Measurements from ENCODE around the gene THAP4.

THAP4 gene

GRCh38 chr2:241564596-241565410, 72.2 kb downstream of the THAP4 start:
- DNase-seq (ENCODE audit: low read depth, low spot score), result no peak

DNA sequence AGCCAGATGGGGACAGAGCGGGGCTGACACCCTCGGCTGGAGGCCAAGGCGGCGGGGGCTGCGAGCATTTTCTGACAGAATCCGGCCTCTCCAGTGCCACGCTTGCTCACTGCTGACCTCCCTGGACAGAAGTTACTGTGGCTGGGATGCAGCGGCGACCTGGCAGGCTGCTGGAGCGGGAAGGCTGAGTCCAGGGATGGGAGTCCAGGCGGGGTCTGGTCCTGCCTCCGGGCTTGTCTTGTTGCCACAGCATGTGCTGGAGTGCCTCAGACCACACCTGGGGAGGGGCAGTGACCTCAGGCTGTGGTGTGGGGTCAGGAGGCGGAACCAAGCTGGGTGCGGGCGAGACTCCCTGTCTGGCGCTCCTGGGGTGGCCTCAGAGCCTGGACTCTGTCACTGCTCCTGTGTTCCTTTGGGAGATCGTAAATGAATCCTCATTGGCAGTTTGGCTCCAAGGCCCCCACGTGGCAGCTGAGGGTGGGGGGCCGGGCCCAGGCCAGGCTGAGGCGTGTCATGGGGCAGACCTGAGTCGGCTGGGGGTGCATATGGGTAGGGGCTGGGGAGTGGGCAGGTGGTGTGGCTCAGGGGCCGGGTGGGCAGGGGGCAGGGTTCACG, 72.9 kb downstream of the THAP4 start:
- DNase-seq (ENCODE audit: low read depth, low spot score), result no peak

DNA sequence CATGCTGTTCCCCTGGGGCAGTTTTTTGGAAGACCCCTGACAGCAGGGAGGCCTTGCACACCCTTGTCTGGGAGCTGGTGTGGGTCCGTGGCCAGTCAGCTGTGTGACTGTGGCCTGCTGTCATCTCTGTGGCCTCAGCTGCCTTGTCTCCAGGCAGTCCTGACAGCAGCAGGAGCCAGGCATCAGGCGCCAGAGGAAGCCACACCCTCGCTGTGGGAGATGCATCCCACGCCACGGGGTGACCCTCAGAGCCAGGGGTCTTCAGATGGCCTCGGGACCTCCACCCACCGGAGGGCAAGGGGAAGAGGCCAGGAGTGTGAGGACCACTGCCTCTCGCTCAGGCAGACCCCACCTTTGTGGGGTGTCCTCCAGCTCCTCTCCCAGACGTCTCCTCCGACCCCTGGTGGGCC, 73.4 kb downstream of the THAP4 start:
- no peak for DNase-seq (ENCODE audit: low read depth, low spot score)

DNA sequence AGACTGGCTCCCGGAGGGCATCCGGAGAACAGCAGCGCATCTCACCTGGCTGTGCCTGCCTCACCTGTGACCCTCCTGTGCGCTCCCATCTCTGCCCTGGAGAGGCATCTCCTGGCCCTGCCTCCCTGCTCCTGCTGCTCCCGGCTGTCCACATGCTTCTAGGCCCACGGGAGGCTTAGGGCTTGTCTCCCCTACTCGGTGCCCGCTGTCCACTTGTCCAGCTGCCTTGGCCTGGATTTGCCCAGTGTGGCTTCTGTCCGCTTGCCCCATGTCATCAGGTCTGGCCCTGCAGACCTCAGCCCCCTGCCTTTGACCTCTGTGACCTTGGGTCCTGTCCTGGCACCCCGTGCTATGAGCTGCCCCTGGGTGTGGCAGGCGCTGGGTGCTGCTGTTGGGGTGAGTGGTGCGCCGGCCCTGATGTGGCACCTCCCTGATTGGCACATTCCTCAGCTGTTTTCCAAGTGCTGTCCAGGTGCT, 73.9 kb downstream of the THAP4 start:
- DNase-seq (ENCODE audit: low read depth, low spot score), result no peak

GRCh38 chr2:241562269-241562891, 74.6 kb downstream of the THAP4 start:
- DNase-seq (ENCODE audit: low read depth, low spot score), result no peak

GRCh38 chr2:241561832-241562231, 75.1 kb downstream of the THAP4 start:
- no peak for DNase-seq (ENCODE audit: low read depth, low spot score)

DNA sequence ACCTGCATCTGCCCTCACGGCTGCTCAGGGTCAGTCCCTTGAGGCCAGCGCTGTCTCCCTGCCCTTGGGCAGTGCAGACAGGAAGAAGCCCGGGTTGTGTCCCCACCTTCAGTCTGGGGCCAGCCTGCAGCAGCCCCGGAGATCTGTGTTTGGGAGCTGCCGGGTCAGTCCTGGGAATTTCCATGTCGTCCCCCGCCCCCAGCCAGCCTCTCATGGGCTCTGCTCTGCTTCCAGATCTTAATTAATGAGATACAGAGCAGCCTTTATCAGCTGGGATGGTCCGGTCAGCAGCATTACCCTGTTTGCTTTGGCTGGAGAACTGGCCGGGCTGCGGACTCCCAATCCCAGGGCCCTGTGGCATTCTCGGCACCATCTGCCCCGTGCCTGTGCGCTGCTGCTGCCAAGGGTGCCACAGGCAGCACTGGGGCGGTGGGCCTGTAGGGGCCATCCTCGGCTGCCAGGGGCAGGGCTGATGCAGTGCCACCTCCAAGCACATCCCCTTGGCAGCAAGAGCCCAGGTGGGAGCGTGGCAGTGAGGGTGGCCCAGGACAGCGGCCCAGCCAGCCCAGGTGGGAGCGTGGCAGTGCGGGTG, 76.0 kb downstream of the THAP4 start:
- no peak for DNase-seq (ENCODE audit: low read depth, low spot score)

DNA sequence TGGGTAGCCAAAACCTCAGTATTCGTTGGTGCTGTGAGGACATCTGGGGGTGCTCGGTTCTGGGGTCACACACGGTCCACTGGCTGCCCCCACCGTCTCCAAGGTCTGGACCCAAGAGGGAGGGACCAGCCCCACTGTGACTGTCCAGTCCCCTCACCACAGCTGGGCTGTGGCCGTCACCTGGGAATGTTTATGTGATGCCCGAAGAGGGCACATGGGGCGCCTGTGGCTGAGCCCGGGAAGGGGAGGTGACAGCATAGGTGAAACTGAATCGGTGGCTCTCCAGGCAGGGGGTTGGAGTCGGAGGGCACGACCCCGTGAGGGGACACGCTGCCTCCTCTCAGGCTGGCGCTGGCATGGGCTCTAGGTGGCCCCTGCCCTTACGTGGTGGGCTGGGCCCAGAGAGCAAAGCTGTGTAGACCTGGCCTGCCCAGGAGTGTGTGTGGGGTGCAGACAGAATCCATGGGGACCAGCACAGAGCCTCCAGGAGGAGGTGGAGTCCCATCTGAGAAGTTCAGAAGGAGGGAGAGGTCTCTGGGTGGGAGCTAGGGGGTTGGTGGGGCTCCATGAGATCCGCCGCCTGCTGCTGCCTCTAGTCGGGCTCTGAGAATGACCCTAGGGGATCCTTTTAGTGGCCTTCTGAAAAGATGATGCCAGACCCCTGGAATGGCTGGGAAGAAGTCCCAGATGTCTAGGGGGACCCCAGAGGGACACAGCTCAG, 76.6 kb downstream of the THAP4 start:
- DNase-seq (ENCODE audit: low read depth, low spot score), result no peak

- no peak for DNase-seq (ENCODE audit: low read depth, low spot score)
These were observed 77.4 kb downstream of the THAP4 start for GRCh38 chr2:241559323-241560161.

DNA sequence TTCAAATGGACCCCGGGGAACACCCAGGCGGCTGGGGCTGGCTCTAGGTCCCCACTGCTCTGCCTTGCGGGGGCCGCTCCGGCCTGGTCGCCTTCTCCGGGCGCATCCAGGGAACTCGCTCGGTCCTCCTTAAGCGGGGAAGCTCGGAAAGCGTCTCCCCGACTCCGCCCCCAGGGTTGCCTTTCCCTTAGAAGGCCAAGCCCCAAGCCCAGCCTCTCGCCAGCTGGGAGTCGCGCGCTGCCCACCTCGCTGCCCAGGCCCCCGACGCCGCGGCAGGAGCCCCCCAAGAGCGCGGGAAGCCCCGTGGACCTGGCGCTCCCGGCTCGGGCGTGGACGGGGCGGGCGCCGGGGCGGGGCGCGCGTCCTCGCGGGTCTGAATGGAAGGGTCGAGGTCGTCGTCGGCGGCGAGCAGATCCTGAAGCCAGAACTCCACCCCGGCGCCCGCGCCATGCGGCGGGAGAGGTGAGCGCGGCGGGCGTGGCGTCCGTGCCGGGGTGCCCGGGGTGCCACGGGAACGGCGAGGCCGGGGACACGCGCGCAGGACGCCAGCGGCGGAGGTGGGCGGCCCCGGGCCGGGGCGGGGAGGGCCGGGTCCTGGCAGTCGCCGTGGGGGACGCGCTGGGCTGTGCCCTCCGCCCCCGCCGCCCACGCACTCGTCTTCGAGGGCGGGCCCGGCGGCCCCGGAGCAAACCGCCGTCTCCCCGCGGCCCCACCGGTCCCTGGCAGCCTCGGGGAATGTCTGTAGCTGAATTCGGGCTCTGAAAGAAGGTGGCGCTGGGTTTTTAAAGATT, 78.2 kb downstream of the THAP4 start, which contains the start of gene BOK:
Gene BOK (plus strand): TSS at position 214 of the 791 bp plus-strand sequence. CDS start 739 bp downstream, outside the sequence.
- no peak for DNase-seq (ENCODE audit: low read depth, low spot score)

DNA sequence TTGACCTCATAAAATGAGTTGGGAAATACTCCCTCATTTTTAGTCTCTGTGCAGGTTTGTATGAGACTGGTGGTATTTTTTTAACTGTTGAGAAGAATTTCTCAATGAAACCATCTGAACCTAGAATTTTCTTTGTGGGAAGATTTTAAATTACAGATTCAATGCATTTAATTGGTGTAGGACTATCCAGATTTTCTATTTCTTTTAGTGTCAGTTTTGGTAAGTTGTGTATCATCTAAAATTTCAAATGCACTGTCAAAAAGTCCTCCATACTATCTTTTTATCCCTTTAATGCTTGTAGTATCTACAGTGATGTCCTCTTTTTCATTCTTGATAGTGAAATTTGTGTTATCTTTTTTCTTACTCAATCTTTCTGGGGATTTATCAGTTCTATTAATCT, 80.2 kb downstream of the THAP4 start:
- no peak for DNase-seq (ENCODE audit: low read depth, low spot score)

GRCh38 chr2:241555711-241556110, 81.2 kb downstream of the THAP4 start:
- no peak for DNase-seq (ENCODE audit: low read depth, low spot score)

- no peak for DNase-seq (ENCODE audit: low read depth, low spot score)
These were observed 82.2 kb downstream of the THAP4 start for GRCh38 chr2:241554610-241555322.

GRCh38 chr2:241553981-241554380, 83.0 kb downstream of the THAP4 start:
- DNase-seq (ENCODE audit: low read depth, low spot score), result no peak

GRCh38 chr2:241553512-241553830, 83.5 kb downstream of the THAP4 start:
- no peak for DNase-seq (ENCODE audit: low read depth, low spot score)

- no peak for DNase-seq (ENCODE audit: low read depth, low spot score)
These were observed 84.8 kb downstream of the THAP4 start for GRCh38 chr2:241551998-241552737.

- no peak for DNase-seq (ENCODE audit: low read depth, low spot score)
These were observed 85.4 kb downstream of the THAP4 start for GRCh38 chr2:241551599-241551997.
